ENCODE data around the gene FAH.

FAH gene

GRCh38 chr15:80202641-80203360 is 50.0 kb downstream of the FAH start:
- TF ChIP-seq CTCF (IDR thresholded peaks at IDR 0.05; ENCODE audit: low read depth, low read length, missing control alignments): no peak
- in situ Hi-C loops (cut with HindIII; ENCODE audit: low sequenced_read_pairs): no loop called here
- H3K4me3 ChIP-seq (ENCODE audit: low read depth, low read length): no peak overlapping the region
- no peak for DNase-seq (ENCODE audit: low read depth)

- TF ChIP-seq CTCF (IDR thresholded peaks at IDR 0.05; ENCODE audit: low read depth, low read length, missing control alignments): no peak
- DNase-seq (ENCODE audit: low read depth): no peak
- in situ Hi-C loops (cut with HindIII; ENCODE audit: low sequenced_read_pairs): no loop called here
- H3K4me3 ChIP-seq (ENCODE audit: low read depth, low read length): no peak overlapping the region
Observed at GRCh38 chr15:80203361-80203885, 50.6 kb downstream of the FAH start.

GRCh38 chr15:80204231-80204630 is 51.4 kb downstream of the FAH start:
- no peak for DNase-seq (ENCODE audit: low read depth)
- in situ Hi-C loops (cut with HindIII; ENCODE audit: low sequenced_read_pairs): no loop called here
- H3K4me3 ChIP-seq (ENCODE audit: low read depth, low read length): no peak overlapping the region
- no peak for TF ChIP-seq CTCF (IDR thresholded peaks at IDR 0.05; ENCODE audit: low read depth, low read length, missing control alignments)

- no peak for DNase-seq (ENCODE audit: low read depth)
- in situ Hi-C loops (cut with HindIII; ENCODE audit: low sequenced_read_pairs): no loop called here
- no peak for TF ChIP-seq CTCF (IDR thresholded peaks at IDR 0.05; ENCODE audit: low read depth, low read length, missing control alignments)
- H3K4me3 ChIP-seq (ENCODE audit: low read depth, low read length): no peak overlapping the region
Observed at GRCh38 chr15:80207887-80208286, 55.1 kb downstream of the FAH start.

GRCh38 chr15:80208758-80209734 is 56.2 kb downstream of the FAH start:
- H3K4me3 ChIP-seq (ENCODE audit: low read depth, low read length): no peak overlapping the region
- DNase-seq (ENCODE audit: low read depth): no peak
- in situ Hi-C loops (cut with HindIII; ENCODE audit: low sequenced_read_pairs): no loop called here
- no peak for TF ChIP-seq CTCF (IDR thresholded peaks at IDR 0.05; ENCODE audit: low read depth, low read length, missing control alignments)

Measured in astrocyte of the cerebellum (primary cell).